Measurements from ENCODE around the gene PHF19. TPM values are rescaled to one million over a fixed set of nuclear protein-coding genes. Genes with fewer than 3 reads are reported as not detected.

Gene PHF19
- total RNA-seq, 1 donor from 2014 or later: 18.9 TPM

GRCh38 chr9:120864719-120865118, 12.3 kb downstream of the PHF19 start:
- peaks cover 8% of the 10 kb centered on the region for H3K27me3 Mint-ChIP-seq (ENCODE audit: unreplicated experiment)
- TF ChIP-seq CTCF (IDR thresholded peaks at IDR 0.05; ENCODE audit: partially characterized antibody, unreplicated experiment): no peak
- peaks cover 9% of the 10 kb centered on the region for H3K4me1 Mint-ChIP-seq (ENCODE audit: low read depth, unreplicated experiment)
- DNase-seq: no peak
- H3K9me3 Mint-ChIP-seq (ENCODE audit: unreplicated experiment): peaks cover 3% of the 10 kb centered on the region
- no peak overlapping the region for H3K4me3 Mint-ChIP-seq (ENCODE audit: unreplicated experiment)
- no peaks in the 10 kb centered on the region for H3K36me3 Mint-ChIP-seq (ENCODE audit: unreplicated experiment)
- no peak overlapping the region for H3K27ac Mint-ChIP-seq (ENCODE audit: unreplicated experiment)

GRCh38 chr9:120863833-120864232, 13.2 kb downstream of the PHF19 start:
- Mint-ChIP-seq H3K36me3 (ENCODE audit: unreplicated experiment) (no peaks in the 10 kb centered on the region), H3K27me3 (ENCODE audit: unreplicated experiment) (peaks cover 11% of the 10 kb centered on the region), H3K4me1 (ENCODE audit: low read depth, unreplicated experiment) (peaks cover 10% of the 10 kb centered on the region), H3K9me3 (ENCODE audit: unreplicated experiment) (peaks cover 3% of the 10 kb centered on the region), H3K27ac (ENCODE audit: unreplicated experiment) (no peak overlapping the region), H3K4me3 (ENCODE audit: unreplicated experiment) (no peak overlapping the region)
- TF ChIP-seq CTCF (IDR thresholded peaks at IDR 0.05; ENCODE audit: partially characterized antibody, unreplicated experiment): no peak
- DNase-seq: no peak

GRCh38 chr9:120862452-120862851, 14.5 kb downstream of the PHF19 start:
- Mint-ChIP-seq H3K9me3 (ENCODE audit: unreplicated experiment) (no peaks in the 10 kb centered on the region), H3K4me1 (ENCODE audit: low read depth, unreplicated experiment) (peaks cover 13% of the 10 kb centered on the region), H3K36me3 (ENCODE audit: unreplicated experiment) (no peaks in the 10 kb centered on the region), H3K4me3 (ENCODE audit: unreplicated experiment) (no peak overlapping the region), H3K27ac (ENCODE audit: unreplicated experiment) (no peak overlapping the region), H3K27me3 (ENCODE audit: unreplicated experiment) (peaks cover 13% of the 10 kb centered on the region)
- DNase-seq: no peak
- no peak for TF ChIP-seq CTCF (IDR thresholded peaks at IDR 0.05; ENCODE audit: partially characterized antibody, unreplicated experiment)

- peaks cover 13% of the 10 kb centered on the region for H3K27me3 Mint-ChIP-seq (ENCODE audit: unreplicated experiment)
Observed at GRCh38 chr9:120861935-120862334, 15.1 kb downstream of the PHF19 start.

GRCh38 chr9:120860083-120860482, 16.9 kb downstream of the PHF19 start:
- Mint-ChIP-seq H3K36me3 (ENCODE audit: unreplicated experiment) (no peaks in the 10 kb centered on the region), H3K4me1 (ENCODE audit: low read depth, unreplicated experiment) (peaks cover 12% of the 10 kb centered on the region), H3K4me3 (ENCODE audit: unreplicated experiment) (no peak overlapping the region), H3K9me3 (ENCODE audit: unreplicated experiment) (no peaks in the 10 kb centered on the region), H3K27me3 (ENCODE audit: unreplicated experiment) (peaks cover 13% of the 10 kb centered on the region), H3K27ac (ENCODE audit: unreplicated experiment) (no peak overlapping the region)
- TF ChIP-seq CTCF (IDR thresholded peaks at IDR 0.05; ENCODE audit: partially characterized antibody, unreplicated experiment): no peak
- no peak for DNase-seq

More at GRCh38 chr9:120861935-120862334, 15.1 kb downstream of the PHF19 start:
- Mint-ChIP-seq H3K9me3 (ENCODE audit: unreplicated experiment) (no peaks in the 10 kb centered on the region), H3K27ac (ENCODE audit: unreplicated experiment) (no peak overlapping the region), H3K4me1 (ENCODE audit: low read depth, unreplicated experiment) (peaks cover 13% of the 10 kb centered on the region), H3K4me3 (ENCODE audit: unreplicated experiment) (no peak overlapping the region), H3K36me3 (ENCODE audit: unreplicated experiment) (no peaks in the 10 kb centered on the region)
- no peak for TF ChIP-seq CTCF (IDR thresholded peaks at IDR 0.05; ENCODE audit: partially characterized antibody, unreplicated experiment)
- no peak for DNase-seq
